Right lung (tissue), 5 donors: ENCODE measurements around the gene FOXD3. TPM values are rescaled to one million over a fixed set of nuclear protein-coding genes. Genes with fewer than 3 reads are reported as not detected.
A peak's percentile ranks its signal among the peaks of the same experiment; 100 is the strongest.

Experiments
- DNase-seq, 2 donors: peaks; one replicate each; pipeline ENCODE4 v3.0.0-alpha.2; 2013
- polyA plus RNA-seq, 5 donors: library from polyadenylated mRNA; unstranded; fragments of 120-200 nt; gene quantifications; one replicate each; pipeline versions ENCODE4 v1.2.1 to v1.2.3, GENCODE V29; 2013; ENCODE audit warnings: inconsistent platforms in 1 of 5, low replicate concordance in 1 of 5; ENCODE audit not compliant: insufficient read length in 5 of 5, insufficient read depth in 1 of 5

The FOXD3 gene
- polyA plus RNA-seq, 5 donors = 0.49 TPM; not detected in 4

- DNase-seq = no peak
Observed at GRCh38 chr1:63359561-63359960, 37.2 kb downstream of the FOXD3 start.

- no peak for DNase-seq
Observed at GRCh38 chr1:63362073-63362472, 39.7 kb downstream of the FOXD3 start.

GRCh38 chr1:63362578-63362977 is 40.2 kb downstream of the FOXD3 start:
- DNase-seq = no peak

GRCh38 chr1:63363014-63363413 is 40.6 kb downstream of the FOXD3 start:
- DNase-seq = no peak

- DNase-seq = no peak
Observed at GRCh38 chr1:63366908-63367214, 44.5 kb downstream of the FOXD3 start.

- peak; percentile 95 to 96 for DNase-seq
Observed at GRCh38 chr1:63367215-63368103, 45.1 kb downstream of the FOXD3 start, which contains the start of gene ALG6. TSS of gene ALG6 (plus strand) at chr1:63367627. CDS start at chr1:63370978, 3,351 bp downstream.

- no peak for DNase-seq
Observed at GRCh38 chr1:63368131-63368530, 45.8 kb downstream of the FOXD3 start.

Other genes with a start within 250 kb of the FOXD3 start
- 10 to 100 TPM; 18.9 to 28.9 (median 24.3) TPM for gene ALG6, start 45.1 kb downstream of the FOXD3 start, polyA plus RNA-seq
- 10 to 100 TPM; 42.3 to 94.1 (median 72.6) TPM for gene ITGB3BP, start 200.7 kb downstream of the FOXD3 start, polyA plus RNA-seq
- gene EFCAB7, start 201.0 kb downstream of the FOXD3 start, polyA plus RNA-seq = 10 to 100 TPM; 15.2 to 33.9 (median 27.4) TPM